OCI-LY3 (cell line): ENCODE results near the gene GPR84.

Source experiments
- H2AFZ ChIP-seq: fragments of 200-600, 300-600 bp; shearing (Covaris generic); 2 replicates; pipeline ENCODE4 v1.6.0; 2014; ENCODE audit warnings: antibody characterized with exemption, low read depth, low read length
- H3K27ac ChIP-seq: fragments of 200-600, 300-600 bp; sonication (generic); 2 replicates; pipeline ENCODE4 v1.5.1; 2014; ENCODE audit warnings: mild to moderate bottlenecking, low read length, moderate library complexity, mixed read lengths
- H3K27me3 ChIP-seq: fragments of 200-600, 300-600 bp; sonication (generic); 2 replicates; pipeline ENCODE4 v1.6.1; 2014; ENCODE audit warnings: low read depth, low read length, mixed read lengths
- H3K36me3 ChIP-seq: fragments of 200-600, 300-600 bp; sonication (generic); replicated peaks from 2 replicates; pipeline ENCODE3; 2014; ENCODE audit warnings: low read depth, low read length, mixed read lengths
- H3K4me1 ChIP-seq: fragments of 300-600, 200-600 bp; sonication (generic); 2 replicates; pipeline ENCODE4 v1.6.1; 2014; ENCODE audit warnings: low read length, mixed read lengths
- H3K4me2 ChIP-seq: fragments of 200-600, 300-600 bp; sonication (generic); 2 replicates; pipeline ENCODE4 v1.6.1; 2014; ENCODE audit warnings: low read length, mixed read lengths
- H3K4me3 ChIP-seq: fragments of 300-600, 200-600 bp; sonication (generic); 2 replicates; pipeline ENCODE4 v1.5.1; 2014; ENCODE audit warnings: antibody characterized with exemption, mild to moderate bottlenecking, low read length, moderate library complexity
- H3K79me2 ChIP-seq: fragments of 300-600, 200-600 bp; shearing (Covaris generic); 2 replicates; pipeline ENCODE4 v1.6.1; 2014; ENCODE audit warnings: mild to moderate bottlenecking, low read length, mixed read lengths
- H3K9ac ChIP-seq: fragments of 300-600, 200-600 bp; shearing (Covaris generic); 2 replicates; pipeline ENCODE4 v1.6.0; 2014; ENCODE audit warnings: mild to moderate bottlenecking, low read length, moderate library complexity
- H3K9me3 ChIP-seq: fragments of 200-600, 300-600 bp; shearing (Covaris generic); 2 replicates; pipeline ENCODE4 v1.6.1; 2014; ENCODE audit warnings: low read length, mixed read lengths; ENCODE audit not compliant: insufficient read depth
- H4K20me1 ChIP-seq: fragments of 200-600, 300-600 bp; sonication (generic); 2 replicates; pipeline ENCODE4 v1.6.1; 2016; ENCODE audit warnings: low read length, mixed read lengths; ENCODE audit not compliant: insufficient read depth
- CTCF ChIP-seq: fragments of 200-600, 300-600 bp; sonication (generic); IDR thresholded peaks from 2 replicates; pipeline ENCODE4 v1.5.1; 2014; ENCODE audit warnings: antibody characterized with exemption, low read length, low read depth
- EZH2phosphoT487 ChIP-seq: fragments of 200-600 bp; shearing (Covaris generic); IDR thresholded peaks from 2 replicates; pipeline ENCODE4 v1.6.1; 2018; ENCODE audit warnings: antibody characterized with exemption, mixed run types, low read depth

GPR84 gene

GRCh38 chr12:54389134-54389508 is 24.8 kb upstream of the GPR84 start:
- no peak overlapping the region for H3K9ac ChIP-seq
- H3K79me2 ChIP-seq, result no peaks in the 10 kb centered on the region
- no peaks in the 10 kb centered on the region for H3K36me3 ChIP-seq
- H3K4me1 ChIP-seq, result peaks cover 51% of the 10 kb centered on the region
- H3K4me2 ChIP-seq, result no peak overlapping the region
- no peak overlapping the region for H3K4me3 ChIP-seq
- no peaks in the 10 kb centered on the region for H4K20me1 ChIP-seq
- H2AFZ ChIP-seq, result no peak overlapping the region
- TF ChIP-seq CTCF (no peak), EZH2phosphoT487 (no peak)
- no peak overlapping the region for H3K27ac ChIP-seq
- 0 out of 2 replicates have a peak, but pooled peaks cover 2% of the 10 kb centered on the region for H3K27me3 ChIP-seq
- no peaks in the 10 kb centered on the region for H3K9me3 ChIP-seq

- no peak overlapping the region for H2AFZ ChIP-seq
- H3K9ac ChIP-seq, result no peak overlapping the region
- H3K27ac ChIP-seq, result no peak overlapping the region
- H4K20me1 ChIP-seq, result no peaks in the 10 kb centered on the region
- TF ChIP-seq CTCF (no peak), EZH2phosphoT487 (no peak)
- peaks cover 51% of the 10 kb centered on the region for H3K4me1 ChIP-seq
- 0 out of 2 replicates have a peak, but pooled peaks cover 2% of the 10 kb centered on the region for H3K27me3 ChIP-seq
- H3K9me3 ChIP-seq, result no peaks in the 10 kb centered on the region
- H3K4me3 ChIP-seq, result no peak overlapping the region
- no peak overlapping the region for H3K4me2 ChIP-seq
- H3K79me2 ChIP-seq, result no peaks in the 10 kb centered on the region
- no peaks in the 10 kb centered on the region for H3K36me3 ChIP-seq
Measured at GRCh38 chr12:54388237-54389133, 24.2 kb upstream of the GPR84 start.

- Histone ChIP-seq H3K36me3 (no peaks in the 10 kb centered on the region), H2AFZ (no peak overlapping the region), H3K4me1 (peaks cover 51% of the 10 kb centered on the region), H3K9ac (no peak overlapping the region), H3K79me2 (no peaks in the 10 kb centered on the region), H4K20me1 (no peaks in the 10 kb centered on the region), H3K4me2 (no peak overlapping the region), H3K9me3 (no peaks in the 10 kb centered on the region), H3K27ac (no peak overlapping the region), H3K27me3 (no peaks in the 10 kb centered on the region), H3K4me3 (no peak overlapping the region)
- TF ChIP-seq CTCF (no peak), EZH2phosphoT487 (no peak)
Measured at GRCh38 chr12:54387114-54387467, 22.8 kb upstream of the GPR84 start.

- no peak for TF ChIP-seq CTCF
- H3K4me1 ChIP-seq, result peaks cover 47% of the 10 kb centered on the region
Measured at GRCh38 chr12:54386403-54387113, 22.3 kb upstream of the GPR84 start.

More at GRCh38 chr12:54386403-54387113, 22.3 kb upstream of the GPR84 start:
- H3K27me3 ChIP-seq, result no peaks in the 10 kb centered on the region
- no peaks in the 10 kb centered on the region for H3K36me3 ChIP-seq
- no peak overlapping the region for H3K9ac ChIP-seq
- no peak overlapping the region for H2AFZ ChIP-seq
- no peak overlapping the region for H3K4me3 ChIP-seq
- H3K79me2 ChIP-seq, result no peaks in the 10 kb centered on the region
- no peak overlapping the region for H3K27ac ChIP-seq
- no peaks in the 10 kb centered on the region for H3K9me3 ChIP-seq
- no peak overlapping the region for H3K4me2 ChIP-seq
- H4K20me1 ChIP-seq, result no peaks in the 10 kb centered on the region
